OCI-LY1 (cell line): ENCODE results near the gene ANLN.

Experiments used
- H2AFZ ChIP-seq: fragments of 200-600 bp; sonication (generic), shearing (Covaris generic); 2 replicates; pipeline ENCODE4 v1.6.0; 2014; ENCODE audit warnings: antibody characterized with exemption, mild to moderate bottlenecking, low read length
- H3F3A ChIP-seq: fragments of 200-600 bp; sonication (generic), shearing (Covaris generic); 2 replicates; pipeline ENCODE4 v1.6.0; 2014; ENCODE audit warnings: mild to moderate bottlenecking, antibody characterized with exemption, low read length, moderate library complexity; ENCODE audit not compliant: insufficient read depth
- H3K27ac ChIP-seq: fragments of 200-600 bp; sonication (generic); 2 replicates; pipeline ENCODE4 v1.5.1; 2014; ENCODE audit warnings: low read length, mixed run types, mild to moderate bottlenecking, low read depth; ENCODE audit not compliant: poor library complexity, severe bottlenecking
- H3K27me3 ChIP-seq: fragments of 200-600 bp; sonication (generic); 2 replicates; pipeline ENCODE4 v1.6.0; 2014; ENCODE audit warnings: antibody characterized with exemption, mild to moderate bottlenecking, low read length, moderate library complexity; ENCODE audit not compliant: insufficient read depth
- H3K36me3 ChIP-seq: fragments of 200-600 bp; sonication (generic); 2 replicates; pipeline ENCODE4 v1.6.1; 2014; ENCODE audit warnings: mild to moderate bottlenecking, antibody characterized with exemption, low read length, moderate library complexity, mixed read lengths; ENCODE audit not compliant: insufficient read depth
- H3K4me1 ChIP-seq: fragments of 200-600 bp; sonication (generic); 2 replicates; pipeline ENCODE4 v1.5.1; 2014; ENCODE audit warnings: mild to moderate bottlenecking, low read length, moderate library complexity; ENCODE audit not compliant: insufficient read depth, severe bottlenecking
- H3K4me2 ChIP-seq: fragments of 200-600 bp; sonication (generic), shearing (Covaris generic); 2 replicates; pipeline ENCODE4 v1.6.1; 2014; ENCODE audit warnings: low read length
- H3K4me3 ChIP-seq: fragments of 200-600 bp; sonication (generic); 2 replicates; pipeline ENCODE4 v1.5.1; 2014; ENCODE audit warnings: low read length, low read depth, mild to moderate bottlenecking, mixed read lengths; ENCODE audit not compliant: poor library complexity, severe bottlenecking
- H3K79me2 ChIP-seq: fragments of 200-600 bp; shearing (Covaris generic); 2 replicates; pipeline ENCODE4 v1.6.1; 2016; ENCODE audit warnings: mixed run types, low read length, mixed read lengths; ENCODE audit not compliant: insufficient read depth
- H3K9ac ChIP-seq: fragments of 200-600 bp; sonication (generic), shearing (Covaris generic); 2 replicates; pipeline ENCODE4 v1.6.1; 2014; ENCODE audit warnings: mild to moderate bottlenecking, low read length, mixed read lengths
- H3K9me2 ChIP-seq: fragments of 200-600 bp; sonication (generic), shearing (Covaris generic); 2 replicates; pipeline ENCODE4 v1.6.1; 2014; ENCODE audit warnings: low read depth, mild to moderate bottlenecking, low read length, mixed read lengths
- H3K9me3 ChIP-seq: fragments of 200-600 bp; shearing (Covaris generic); 2 replicates; pipeline ENCODE4 v1.6.1; 2014; ENCODE audit warnings: low read length, mixed read lengths
- H4K20me1 ChIP-seq: fragments of 200-600 bp; sonication (generic), shearing (Covaris generic); 2 replicates; pipeline ENCODE4 v1.6.0; 2016; ENCODE audit warnings: mild to moderate bottlenecking, low read length; ENCODE audit not compliant: insufficient read depth
- EZH2 ChIP-seq: fragments of 200-600 bp; sonication (generic), shearing (Covaris generic); IDR thresholded peaks from 2 replicates; pipeline ENCODE4 v1.8.0; 2017; ENCODE audit warnings: borderline replicate concordance, mixed run types, mild to moderate bottlenecking, antibody characterized with exemption, low read length, moderate library complexity, mixed read lengths
- TF ChIP-seq, protein P1 (sequence below): fragments of 200-600 bp; sonication (generic), shearing (Covaris generic); IDR thresholded peaks from 2 replicates; pipeline ENCODE4 v1.5.1; 2017; ENCODE audit warnings: mild to moderate bottlenecking, antibody characterized with exemption, low read length, moderate library complexity, mixed read lengths

Gene ANLN

GRCh38 chr7:36438211-36438610 is 48.5 kb downstream of the ANLN start:
- Histone ChIP-seq H3K4me3 (no peak overlapping the region), H3K36me3 (peaks cover 74% of the 10 kb centered on the region), H3K79me2 (no peaks in the 10 kb centered on the region), H3F3A (0 out of 2 replicates have a peak, but pooled peaks cover 3% of the 10 kb centered on the region), H3K27me3 (no peaks in the 10 kb centered on the region), H4K20me1 (no peaks in the 10 kb centered on the region), H3K9me2 (no peaks in the 10 kb centered on the region), H3K27ac (no peak overlapping the region), H2AFZ (no peak overlapping the region), H3K9me3 (no peaks in the 10 kb centered on the region), H3K4me2 (no peak overlapping the region), H3K9ac (no peak overlapping the region), H3K4me1 (no peaks in the 10 kb centered on the region)
- TF ChIP-seq, protein P1, sequence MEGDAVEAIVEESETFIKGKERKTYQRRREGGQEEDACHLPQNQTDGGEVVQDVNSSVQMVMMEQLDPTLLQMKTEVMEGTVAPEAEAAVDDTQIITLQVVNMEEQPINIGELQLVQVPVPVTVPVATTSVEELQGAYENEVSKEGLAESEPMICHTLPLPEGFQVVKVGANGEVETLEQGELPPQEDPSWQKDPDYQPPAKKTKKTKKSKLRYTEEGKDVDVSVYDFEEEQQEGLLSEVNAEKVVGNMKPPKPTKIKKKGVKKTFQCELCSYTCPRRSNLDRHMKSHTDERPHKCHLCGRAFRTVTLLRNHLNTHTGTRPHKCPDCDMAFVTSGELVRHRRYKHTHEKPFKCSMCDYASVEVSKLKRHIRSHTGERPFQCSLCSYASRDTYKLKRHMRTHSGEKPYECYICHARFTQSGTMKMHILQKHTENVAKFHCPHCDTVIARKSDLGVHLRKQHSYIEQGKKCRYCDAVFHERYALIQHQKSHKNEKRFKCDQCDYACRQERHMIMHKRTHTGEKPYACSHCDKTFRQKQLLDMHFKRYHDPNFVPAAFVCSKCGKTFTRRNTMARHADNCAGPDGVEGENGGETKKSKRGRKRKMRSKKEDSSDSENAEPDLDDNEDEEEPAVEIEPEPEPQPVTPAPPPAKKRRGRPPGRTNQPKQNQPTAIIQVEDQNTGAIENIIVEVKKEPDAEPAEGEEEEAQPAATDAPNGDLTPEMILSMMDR, result no peak
- no peak for TF ChIP-seq EZH2

- H3K4me3 ChIP-seq, result no peak overlapping the region
- peaks cover 72% of the 10 kb centered on the region for H3K36me3 ChIP-seq
- H3K79me2 ChIP-seq, result no peaks in the 10 kb centered on the region
- H4K20me1 ChIP-seq, result no peaks in the 10 kb centered on the region
- H2AFZ ChIP-seq, result no peak overlapping the region
- no peaks in the 10 kb centered on the region for H3K9me2 ChIP-seq
- no peaks in the 10 kb centered on the region for H3K4me1 ChIP-seq
- no peak overlapping the region for H3K4me2 ChIP-seq
- 0 out of 2 replicates have a peak, but pooled peaks cover 3% of the 10 kb centered on the region for H3F3A ChIP-seq
- no peak overlapping the region for H3K9ac ChIP-seq
- no peak for TF ChIP-seq EZH2
- TF ChIP-seq, protein P1, result no peak
- H3K9me3 ChIP-seq, result no peaks in the 10 kb centered on the region
- no peaks in the 10 kb centered on the region for H3K27me3 ChIP-seq
- H3K27ac ChIP-seq, result no peak overlapping the region
These were observed 50.0 kb downstream of the ANLN start for GRCh38 chr7:36439624-36440023.

GRCh38 chr7:36440880-36441279 is 51.2 kb downstream of the ANLN start:
- H3K9me2 ChIP-seq, result no peaks in the 10 kb centered on the region
- H3K4me1 ChIP-seq, result no peaks in the 10 kb centered on the region
- H2AFZ ChIP-seq, result no peak overlapping the region
- H3K9me3 ChIP-seq, result no peaks in the 10 kb centered on the region
- H3K4me3 ChIP-seq, result no peak overlapping the region
- peaks cover 79% of the 10 kb centered on the region for H3K36me3 ChIP-seq
- H3K79me2 ChIP-seq, result no peaks in the 10 kb centered on the region
- 0 out of 2 replicates have a peak, but pooled peaks cover 3% of the 10 kb centered on the region for H3F3A ChIP-seq
- TF ChIP-seq EZH2, result no peak
- TF ChIP-seq, protein P1, result peak; percentile 65
- H3K9ac ChIP-seq, result no peak overlapping the region
- no peaks in the 10 kb centered on the region for H4K20me1 ChIP-seq
- no peaks in the 10 kb centered on the region for H3K27me3 ChIP-seq
- no peak overlapping the region for H3K27ac ChIP-seq
- H3K4me2 ChIP-seq, result no peak overlapping the region
